NCI-H2227 treated with DMSO at 0.1 percent for 48 hours (cell line): Measurements from ENCODE around the gene HTR3C.
"Not testable (repeated sequence)": the region's sequence is repeated elsewhere in the genome, so short reads cannot be mapped to it uniquely, and the experiment has no call there.

Experiments
- DNase-seq: peaks from one replicate; lab custom pipeline; 2025; lab: John Stamatoyannopoulos, UW

HTR3C gene

DNA sequence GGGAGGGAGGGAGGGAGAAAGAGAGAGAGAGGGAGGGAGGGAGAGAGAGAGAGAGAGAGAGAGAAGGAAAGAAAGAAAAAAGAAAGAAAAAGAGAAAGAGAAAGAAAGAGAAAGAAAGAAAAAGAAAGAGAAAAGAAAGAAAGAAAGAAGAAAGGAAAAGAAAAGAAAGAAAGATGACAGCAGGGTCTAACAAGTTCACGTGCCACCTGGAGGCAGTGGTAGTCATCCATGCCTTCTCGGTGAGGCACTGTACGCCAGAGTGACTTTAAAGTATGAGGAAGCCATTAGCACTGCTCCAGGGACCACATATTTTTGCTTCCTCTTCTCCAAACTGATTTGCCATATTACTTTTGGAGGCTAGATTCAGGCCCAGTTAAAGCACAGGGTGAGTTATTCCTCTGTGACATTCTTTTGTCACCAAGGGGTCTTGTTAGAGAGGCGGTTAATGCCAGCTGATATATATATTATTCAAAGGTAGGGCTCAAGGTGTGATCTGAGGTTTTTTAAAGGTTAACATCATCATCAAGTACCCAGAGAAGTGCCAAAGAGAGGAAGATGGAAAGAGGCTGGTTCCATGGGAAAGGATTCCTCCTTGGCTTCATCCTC, 21.6 kb upstream of the HTR3C start, which contains the start of gene HTR3D:
Gene HTR3D, plus strand, starts transcription at position 556 of the 606 bp plus-strand sequence. Its CDS starts 0 bp downstream, at position 556.
- DNase-seq, result no peak

DNA sequence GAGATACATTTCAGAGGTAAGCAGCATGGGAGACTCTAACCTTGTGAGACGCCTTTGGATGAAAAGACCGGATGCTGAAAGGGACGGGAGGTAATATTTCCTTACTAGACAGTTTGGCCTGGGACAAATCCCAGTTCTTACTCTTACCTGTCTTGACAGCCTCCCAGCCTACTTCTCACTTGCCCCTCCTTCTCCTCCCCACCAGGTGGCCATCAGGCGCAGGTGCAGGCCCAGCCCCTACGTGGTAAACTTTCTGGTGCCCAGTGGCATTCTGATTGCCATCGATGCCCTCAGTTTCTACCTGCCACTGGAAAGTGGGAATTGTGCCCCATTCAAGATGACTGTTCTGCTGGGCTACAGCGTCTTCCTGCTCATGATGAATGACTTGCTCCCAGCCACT, 15.0 kb upstream of the HTR3C start:
- no peak for DNase-seq

DNA sequence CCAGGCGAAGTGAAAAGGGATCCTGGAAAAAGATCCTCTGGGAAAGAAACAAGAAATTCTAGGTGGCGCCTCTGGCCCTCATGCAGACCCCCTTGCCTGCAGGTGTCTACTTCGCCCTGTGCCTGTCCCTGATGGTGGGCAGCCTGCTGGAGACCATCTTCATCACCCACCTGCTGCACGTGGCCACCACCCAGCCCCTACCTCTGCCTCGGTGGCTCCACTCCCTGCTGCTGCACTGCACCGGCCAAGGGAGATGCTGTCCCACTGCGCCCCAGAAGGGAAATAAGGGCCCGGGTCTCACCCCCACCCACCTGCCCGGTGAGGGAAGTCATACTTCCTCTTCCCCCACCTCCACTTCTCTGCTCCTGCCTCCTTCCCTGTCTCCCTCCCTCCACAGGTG, 14.5 kb upstream of the HTR3C start:
- DNase-seq, result not testable (repeated sequence)

DNA sequence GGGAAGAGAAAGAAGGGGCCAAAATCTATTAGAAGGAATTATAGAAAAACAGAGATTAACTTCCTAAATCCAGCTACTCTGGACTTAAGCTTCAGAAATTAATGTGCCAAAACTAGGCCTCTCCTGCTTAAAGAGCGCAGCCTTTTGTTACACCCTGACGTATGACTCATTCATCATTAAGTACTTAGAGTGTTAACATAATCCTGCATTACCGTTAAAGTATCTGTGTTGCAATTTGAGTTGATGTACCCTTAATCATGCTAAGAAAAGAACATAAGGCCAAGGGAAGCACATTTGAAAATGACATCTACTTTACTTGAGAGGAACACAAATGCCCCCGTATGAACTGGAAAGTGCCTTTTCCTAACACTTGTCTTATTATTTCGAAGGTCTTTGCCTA, 13.4 kb upstream of the HTR3C start:
- peak; percentile 62 for DNase-seq

DNA sequence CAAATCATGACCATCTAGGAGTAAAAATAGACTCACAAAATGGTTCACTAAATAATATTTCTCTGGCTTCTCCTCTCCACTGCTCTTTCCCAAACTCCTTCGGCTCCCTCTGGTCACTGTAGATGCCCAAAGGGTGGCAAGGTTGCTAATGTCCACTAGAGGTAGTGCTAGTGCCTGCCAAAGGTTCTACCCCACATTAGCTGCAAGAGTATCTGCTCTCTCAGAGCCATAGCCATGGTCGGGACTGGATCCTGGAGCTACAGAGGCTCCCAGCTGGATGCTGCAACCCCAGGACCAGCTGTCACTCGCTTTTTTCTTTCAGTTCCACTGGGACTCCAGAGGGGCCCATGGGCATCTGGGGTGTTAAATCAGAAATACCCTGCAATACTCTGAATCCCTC, 12.8 kb upstream of the HTR3C start:
- DNase-seq, result no peak

DNA sequence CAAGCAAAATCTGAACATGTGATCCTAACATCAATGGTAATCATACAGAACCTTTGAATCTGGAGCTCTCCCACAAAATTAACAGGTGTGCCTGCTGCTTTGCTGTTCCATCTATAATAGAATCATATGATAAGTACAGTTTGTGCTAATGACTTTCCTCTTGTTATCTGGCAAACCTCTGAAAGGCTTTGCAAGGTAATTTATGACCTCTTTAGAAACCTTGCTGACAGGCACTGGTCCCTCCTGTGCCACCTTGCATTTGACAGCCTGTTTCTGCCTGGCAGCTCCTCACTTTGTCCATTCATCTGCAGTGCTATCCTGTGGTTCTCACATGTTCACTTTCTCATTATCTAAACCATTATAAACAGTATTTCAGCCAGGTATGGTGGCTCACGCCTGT, 10.2 kb upstream of the HTR3C start:
- peak; percentile 63 for DNase-seq

DNA sequence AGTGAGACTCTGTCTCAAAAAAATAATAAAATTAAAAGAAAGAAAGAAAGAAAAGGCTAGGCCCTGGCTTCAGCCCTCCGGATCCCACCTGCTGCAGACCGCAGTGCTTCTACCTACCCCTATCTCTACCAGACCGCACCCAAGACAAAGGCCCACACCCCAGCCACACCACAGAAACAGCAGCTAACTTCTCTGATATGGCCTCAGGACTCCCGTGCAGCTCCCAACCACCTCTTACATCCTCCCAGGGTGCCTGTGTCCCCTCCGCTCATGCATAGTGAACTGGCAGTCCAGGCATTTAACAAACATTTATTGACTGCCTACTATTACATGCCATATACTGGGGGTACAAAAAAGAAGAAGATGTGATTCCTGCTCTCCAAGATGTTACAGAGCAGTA, 6.9 kb upstream of the HTR3C start:
- DNase-seq, result no peak

DNA sequence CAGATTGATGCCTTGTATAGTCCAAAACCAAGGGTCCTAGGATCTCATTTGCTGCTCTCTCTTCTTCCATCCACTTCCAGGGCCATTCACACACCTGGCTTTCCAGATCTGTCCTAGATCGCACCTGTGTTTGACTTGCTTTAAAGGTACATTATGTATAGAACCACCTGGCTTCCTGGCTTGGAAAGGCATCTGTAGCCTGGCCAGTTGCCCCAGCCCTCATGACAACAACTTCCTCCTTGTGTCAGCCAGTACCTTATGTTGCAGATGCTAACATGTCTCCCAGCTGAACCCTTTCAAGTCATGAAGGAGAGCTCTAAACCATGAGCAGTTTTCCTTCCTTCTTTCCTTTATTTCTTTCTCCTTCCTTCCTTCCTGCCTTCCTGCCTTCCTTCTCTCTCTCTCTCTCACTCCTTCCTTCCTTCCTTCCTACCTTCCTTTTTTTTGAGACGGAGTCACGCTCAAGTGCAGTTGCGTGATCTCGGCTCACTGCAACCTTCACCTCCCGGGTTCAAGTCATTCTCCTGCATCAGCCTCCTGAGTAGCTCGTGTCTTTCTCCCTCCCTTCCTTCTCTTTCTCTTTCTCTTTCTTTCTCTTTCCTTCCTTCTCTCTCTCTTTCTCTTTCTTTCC, 2.5 kb upstream of the HTR3C start:
- DNase-seq, result no peak

DNA sequence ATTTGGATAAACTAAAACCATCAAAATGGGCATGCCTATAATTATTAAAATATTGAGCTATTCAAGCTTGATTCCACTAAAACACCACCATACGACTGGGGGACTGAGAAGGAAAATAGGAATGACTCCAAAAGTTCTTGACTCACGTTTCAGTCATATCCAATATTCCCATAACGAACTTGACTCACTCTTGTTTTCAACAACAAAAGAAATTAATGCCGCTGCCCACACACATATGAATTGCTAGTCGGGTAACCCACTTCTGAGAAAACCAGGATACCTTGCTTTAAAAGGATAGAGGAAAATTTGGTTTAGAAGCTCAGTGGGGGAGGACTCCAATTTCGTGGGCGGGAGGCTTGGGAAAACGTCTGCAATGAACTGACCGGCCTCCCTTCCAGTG, 5.2 kb downstream of the HTR3C start:
- no peak for DNase-seq

DNA sequence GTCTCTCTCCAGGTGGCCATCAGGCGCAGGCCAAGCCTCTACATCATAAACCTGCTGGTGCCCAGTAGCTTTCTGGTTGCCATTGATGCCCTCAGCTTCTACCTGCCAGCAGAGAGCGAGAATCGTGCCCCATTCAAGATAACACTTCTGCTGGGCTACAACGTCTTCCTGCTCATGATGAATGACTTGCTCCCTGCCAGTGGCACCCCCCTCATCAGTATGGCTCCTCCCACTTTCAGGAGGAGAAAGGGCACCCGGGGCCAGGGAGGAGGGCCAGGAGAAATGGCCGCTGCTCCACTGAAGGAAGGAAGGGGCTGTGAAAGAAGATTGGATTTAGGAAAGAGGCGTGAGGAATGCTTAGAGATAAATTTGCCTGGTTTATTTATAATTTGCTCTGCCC, 6.6 kb downstream of the HTR3C start:
- DNase-seq, result no peak

DNA sequence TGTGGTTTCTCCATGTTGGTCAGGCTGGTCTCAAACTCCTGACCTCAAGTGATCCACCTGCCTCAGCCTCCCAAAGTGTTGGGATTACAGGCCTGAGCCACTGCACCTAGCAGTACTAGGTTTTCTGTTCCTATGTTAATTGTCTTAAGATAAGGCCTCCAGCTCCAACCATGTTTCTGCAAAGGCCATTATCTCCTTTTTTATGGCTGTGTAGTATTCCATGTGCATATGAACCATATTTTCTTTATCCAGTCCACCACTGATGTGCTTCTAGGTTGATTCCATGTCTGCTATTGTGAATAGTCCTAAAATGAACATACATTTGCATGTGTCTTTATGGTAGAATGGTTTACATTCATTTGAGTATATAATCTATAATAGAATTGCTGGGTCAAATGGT, 9.8 kb downstream of the HTR3C start:
- no peak for DNase-seq

DNA sequence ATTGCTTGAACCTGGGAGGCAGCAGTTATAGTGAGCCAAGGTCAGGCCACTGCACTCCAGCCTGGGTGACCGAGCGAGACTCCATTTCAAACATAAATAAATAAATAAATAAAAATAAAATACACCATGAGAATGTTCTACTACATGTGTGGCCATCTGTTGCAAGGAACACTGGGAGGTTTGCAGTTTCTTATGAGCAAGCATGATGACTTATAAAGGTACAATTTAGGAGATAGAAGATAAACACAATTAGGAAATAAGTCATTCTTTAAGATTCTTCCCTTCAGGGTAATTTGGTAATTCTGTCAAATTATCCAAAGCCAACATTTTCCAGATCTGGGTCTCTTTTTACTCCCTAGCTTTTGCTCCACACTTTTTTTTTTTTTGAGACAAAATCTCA, 13.4 kb downstream of the HTR3C start:
- no peak for DNase-seq

DNA sequence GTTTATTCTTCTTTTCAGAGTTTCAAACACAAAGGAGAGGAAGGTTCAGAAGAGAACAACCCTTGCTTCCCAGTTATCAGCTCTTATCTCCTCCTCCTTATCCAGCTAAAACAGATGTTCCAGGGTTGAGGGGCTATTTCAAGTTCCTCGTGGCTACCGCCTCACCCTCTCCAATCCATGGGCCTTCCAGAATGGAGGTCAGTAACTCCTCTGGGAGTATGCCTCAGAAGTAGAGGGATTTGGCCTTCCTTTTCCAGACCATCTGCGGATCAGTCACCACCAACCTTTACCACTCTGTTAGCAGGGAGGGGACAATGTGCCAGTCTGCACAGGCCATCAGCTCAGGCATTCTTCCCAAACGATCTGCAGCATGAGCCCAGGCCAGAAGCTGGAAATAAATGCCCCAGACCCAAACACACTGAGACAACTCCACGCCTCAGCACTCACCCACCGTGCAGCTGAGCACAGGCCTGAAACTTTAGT, 14.8 kb downstream of the HTR3C start:
- DNase-seq, result no peak

DNA sequence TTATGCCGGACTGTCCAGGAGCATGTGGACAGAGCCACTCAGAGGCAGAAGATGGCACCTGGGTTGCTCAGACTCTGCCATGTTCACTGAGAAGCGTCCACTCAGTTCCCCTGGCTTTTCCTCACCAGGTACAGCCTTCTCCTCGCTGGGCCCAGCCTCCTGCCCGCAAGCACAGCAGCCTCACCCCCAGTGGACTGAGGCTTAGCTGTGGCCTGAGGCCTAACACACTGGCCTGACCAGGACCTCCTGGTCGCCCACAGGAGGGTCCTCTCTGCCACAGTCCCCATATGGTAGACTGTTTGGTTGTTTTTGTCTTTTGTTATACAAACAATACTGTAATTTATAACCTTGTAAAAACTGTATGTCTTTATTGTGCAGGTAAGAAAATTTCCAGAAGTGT, 15.5 kb downstream of the HTR3C start:
- no peak for DNase-seq

DNA sequence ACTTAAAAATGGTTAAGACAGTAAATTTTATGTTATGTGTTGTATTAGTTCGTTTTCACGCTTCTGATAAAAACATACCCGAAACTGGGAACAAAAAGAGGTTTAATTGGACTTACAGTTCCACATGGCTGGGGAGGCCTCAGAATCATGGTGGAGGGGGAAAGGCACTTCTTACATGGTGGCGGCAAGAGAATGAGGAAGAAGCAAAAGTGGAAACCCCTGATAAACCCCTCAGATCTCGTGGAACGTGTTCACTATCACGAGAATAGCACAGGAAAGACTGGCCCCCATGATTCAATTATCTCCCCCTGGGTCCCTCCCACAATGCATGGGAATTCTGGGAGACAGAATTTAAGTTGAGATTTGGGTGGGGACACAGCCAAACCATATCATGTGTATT, 18.3 kb downstream of the HTR3C start:
- DNase-seq, result not testable (repeated sequence)

DNA sequence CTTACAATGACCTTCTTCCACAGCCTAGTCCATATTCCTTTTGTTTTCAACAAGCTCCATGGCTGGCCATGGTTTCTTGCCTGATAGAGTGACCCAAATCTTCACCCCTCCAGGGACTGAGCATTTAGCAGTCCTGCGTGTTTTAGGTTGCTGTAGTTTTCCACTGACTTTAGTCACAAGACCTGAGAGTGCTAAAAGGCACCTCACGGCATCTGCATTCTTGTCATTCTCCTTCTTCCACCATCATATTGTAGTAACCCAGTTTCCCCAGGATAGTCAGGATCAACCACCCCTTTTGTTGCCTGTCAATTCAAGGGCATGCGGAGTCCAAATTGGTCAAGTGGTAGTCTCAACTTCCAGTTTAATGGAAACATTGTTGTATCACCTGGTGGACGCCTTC, 20.8 kb downstream of the HTR3C start:
- no peak for DNase-seq

DNA sequence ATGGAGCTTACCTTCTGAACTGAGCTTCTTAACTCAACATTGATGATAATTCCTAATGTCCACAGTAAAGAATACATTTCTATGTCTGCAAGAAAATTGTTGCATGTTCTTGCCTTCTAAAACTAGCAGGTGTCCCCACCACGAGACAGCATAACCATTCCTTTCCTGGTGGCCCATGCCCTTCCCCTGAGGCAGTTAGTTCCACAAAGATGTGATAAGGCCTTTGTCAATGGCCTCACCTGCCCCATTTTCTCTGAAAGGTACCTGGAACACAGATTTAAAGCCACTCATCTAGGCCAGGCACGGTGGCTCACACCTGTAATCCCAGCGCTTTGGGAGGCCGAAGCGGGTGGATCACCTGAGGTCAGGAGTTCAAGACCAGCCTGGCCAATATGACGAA, 23.1 kb downstream of the HTR3C start:
- DNase-seq, result no peak

DNA sequence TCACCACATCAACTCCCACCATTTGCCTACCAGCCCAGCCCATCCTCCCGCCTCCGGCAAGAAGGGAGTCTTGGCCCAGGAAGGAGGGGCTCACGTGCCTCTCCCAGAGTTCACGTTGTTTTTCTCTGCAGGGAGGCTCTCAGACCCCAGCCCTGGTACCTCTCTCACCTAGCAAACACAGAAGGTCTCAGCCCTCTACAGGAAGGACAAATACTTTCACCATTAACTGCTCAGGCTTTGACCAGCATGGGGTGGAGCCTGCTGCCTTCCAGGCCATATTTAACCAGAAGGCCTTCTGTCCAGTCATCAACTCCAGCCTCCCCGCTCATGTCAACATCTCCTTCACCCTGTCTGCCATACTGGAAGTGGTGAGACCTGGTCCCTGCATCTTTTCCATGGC, 25.0 kb downstream of the HTR3C start:
- DNase-seq, result no peak

DNA sequence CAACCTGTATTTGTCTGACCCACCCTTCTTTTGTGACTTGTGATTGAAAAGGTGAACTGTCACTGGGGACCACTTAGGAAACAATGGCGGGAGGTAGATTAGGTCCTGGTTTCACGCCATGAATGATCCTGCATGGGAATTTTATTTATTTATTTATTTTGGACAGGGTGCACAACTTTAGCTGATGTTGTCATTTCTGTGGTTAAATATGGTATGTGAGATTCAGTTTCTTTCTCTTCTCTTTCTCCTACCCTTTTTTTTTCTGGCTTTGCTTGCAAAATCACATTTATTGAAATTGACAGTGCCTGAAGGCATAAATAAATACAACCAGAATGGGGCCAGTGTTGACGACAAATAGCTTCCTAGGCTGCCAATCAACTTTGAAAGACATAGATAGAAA, 26.0 kb downstream of the HTR3C start:
- DNase-seq, result no peak

DNA sequence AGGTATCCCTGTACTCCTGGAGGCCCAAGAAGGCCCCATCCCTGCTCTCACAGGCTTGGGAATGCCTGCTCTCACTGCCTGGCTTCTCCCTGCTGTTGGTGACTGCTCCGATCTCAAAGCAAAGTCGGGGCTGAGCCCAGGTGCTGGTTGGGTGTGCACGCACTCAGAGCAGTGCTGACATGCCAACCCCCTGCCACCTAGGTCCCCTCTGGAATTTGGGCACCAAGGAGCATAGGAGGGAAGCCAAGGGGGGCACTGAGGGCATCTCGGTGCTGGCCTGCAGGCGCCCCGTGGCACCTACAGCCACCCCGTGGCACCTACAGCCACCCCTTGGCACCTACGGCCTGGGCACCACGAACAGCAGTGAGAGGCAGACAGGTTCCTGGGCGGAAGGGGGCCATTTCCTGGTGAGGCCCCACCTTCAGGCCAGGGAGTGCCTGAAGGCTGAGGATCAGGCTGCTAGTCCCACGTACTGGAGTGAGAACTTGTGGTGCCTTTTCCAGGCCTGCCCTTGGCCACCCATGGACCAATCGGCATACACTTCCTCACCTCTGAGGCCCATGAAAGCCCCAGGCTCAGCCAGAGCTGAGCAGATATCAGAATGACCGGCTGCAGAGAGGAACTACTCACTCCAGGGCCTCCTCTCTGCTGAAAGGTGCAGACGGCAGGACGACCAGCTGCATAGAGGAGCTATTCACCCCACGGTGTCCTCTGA, 28.4 kb downstream of the HTR3C start:
- no peak for DNase-seq

DNA sequence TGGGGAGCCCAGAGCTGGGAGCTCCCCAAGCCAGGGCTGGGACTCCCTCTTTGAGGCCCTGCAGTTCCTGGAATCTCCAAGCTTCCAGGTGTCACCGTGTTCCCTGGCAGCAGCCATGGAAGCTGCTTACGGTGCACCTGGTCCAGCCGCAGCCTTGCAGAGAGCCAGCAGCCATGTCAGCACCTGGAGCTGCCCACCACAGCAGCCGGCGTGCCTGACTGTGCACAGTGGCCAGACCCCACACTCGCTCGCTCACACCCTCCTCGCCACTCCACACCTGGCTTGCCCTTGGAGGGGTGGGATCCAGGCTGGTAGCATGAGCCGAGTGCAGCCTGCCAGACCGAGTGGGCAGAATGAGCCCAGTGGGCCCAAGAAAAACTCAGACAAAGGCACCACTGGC, 29.2 kb downstream of the HTR3C start:
- no peak for DNase-seq

DNA sequence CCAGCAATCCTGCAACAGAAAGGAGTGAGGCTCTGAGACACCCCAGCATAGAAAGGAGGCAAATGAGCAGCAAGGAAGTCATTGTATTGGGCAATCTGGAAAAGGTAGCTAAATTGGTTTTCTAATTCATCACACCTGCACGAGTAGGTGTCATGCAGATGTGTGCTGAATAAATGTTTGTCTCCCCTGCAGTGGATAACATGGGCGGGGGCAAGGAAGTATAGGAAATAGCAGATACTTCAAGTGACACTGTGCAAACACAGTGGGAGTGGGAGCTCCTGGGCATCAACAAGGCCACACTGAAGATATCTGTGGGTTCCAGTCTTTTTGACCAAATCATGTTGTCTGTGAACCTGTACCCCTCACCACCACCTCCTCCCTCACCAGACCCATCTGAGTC, 29.6 kb downstream of the HTR3C start:
- DNase-seq, result no peak

DNA sequence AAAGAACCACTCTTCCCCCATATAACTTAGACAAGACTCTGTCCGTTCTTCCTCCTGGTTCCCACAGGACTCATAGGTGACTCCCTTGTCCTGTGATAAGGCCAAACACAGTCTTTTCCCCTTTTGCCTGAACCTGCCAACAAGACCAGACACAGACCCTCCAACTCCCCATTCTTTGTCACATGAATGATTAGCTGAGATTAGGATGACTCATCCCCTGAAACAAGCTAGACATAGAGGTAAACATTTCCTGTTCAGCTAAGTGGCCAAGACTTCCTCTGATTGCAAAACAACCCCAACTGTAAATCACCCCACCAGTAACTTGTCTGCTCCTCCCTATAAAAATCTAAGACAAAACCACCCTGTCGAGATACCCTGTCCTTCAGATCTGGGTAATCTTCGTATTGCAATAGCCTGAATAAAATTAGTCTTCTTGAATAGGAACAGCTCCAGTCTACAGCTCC, 32.6 kb downstream of the HTR3C start:
- no peak for DNase-seq
